ENCODE measurements around the gene KRT16.
"Not testable (repeated sequence)": the region's sequence is repeated elsewhere in the genome, so short reads cannot be mapped to it uniquely, and the experiment has no call there.

The KRT16 gene

GRCh38 chr17:41582061-41582968 is 30.3 kb downstream of the KRT16 start:
- not testable (repeated sequence) for DNase-seq (ENCODE audit: low spot score)

GRCh38 chr17:41581366-41582060 is 31.1 kb downstream of the KRT16 start:
- no peak for DNase-seq (ENCODE audit: low spot score)

GRCh38 chr17:41580687-41581365 is 31.7 kb downstream of the KRT16 start:
- peak; percentile 50 for DNase-seq (ENCODE audit: low spot score)

GRCh38 chr17:41580244-41580575 is 32.4 kb downstream of the KRT16 start:
- no peak for DNase-seq (ENCODE audit: low spot score)

- peak; percentile 85 for DNase-seq (ENCODE audit: low spot score)
Observed at GRCh38 chr17:41579484-41580243, 32.9 kb downstream of the KRT16 start.

DNA sequence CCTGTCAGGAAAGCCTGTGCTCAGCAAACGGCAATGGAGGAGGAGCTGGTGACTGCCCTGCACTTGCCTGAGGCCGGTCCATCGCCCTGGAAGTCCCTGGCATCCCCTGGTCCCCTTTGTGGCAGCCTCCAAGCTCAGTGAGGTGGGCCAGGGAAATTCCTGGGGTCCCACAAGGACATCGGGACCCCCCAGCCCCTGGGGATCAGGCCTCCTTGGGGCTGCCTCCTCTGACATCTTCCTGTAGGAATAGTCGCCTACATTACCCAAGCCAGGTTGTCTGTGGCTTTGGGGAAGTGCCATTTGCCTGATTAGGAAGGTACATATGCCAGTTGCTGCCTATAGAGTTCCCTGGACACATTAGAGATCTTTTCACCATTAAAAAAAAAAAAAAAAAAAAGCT is 33.6 kb downstream of the KRT16 start:
- DNase-seq (ENCODE audit: low spot score), result no peak

DNA sequence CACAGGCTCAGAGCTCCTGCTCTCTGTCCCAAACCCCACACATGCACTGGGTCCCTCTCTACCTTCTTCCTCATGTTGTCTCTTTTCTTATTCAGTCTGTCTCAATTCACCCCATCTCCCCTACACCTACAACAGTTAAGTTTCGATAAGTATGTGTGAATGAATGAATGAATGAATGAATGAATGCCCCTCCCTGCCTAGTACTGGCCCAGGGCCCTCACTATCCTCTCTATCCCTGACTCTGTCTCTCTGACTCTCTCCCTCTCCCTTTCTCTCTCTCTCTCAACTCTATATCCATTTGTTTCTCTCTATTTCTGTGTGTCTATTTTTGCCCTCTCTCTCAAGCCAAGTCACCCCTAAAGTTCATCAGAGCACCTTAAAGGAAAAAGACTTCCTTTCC is 34.0 kb downstream of the KRT16 start:
- DNase-seq (ENCODE audit: low spot score), result no peak

DNA sequence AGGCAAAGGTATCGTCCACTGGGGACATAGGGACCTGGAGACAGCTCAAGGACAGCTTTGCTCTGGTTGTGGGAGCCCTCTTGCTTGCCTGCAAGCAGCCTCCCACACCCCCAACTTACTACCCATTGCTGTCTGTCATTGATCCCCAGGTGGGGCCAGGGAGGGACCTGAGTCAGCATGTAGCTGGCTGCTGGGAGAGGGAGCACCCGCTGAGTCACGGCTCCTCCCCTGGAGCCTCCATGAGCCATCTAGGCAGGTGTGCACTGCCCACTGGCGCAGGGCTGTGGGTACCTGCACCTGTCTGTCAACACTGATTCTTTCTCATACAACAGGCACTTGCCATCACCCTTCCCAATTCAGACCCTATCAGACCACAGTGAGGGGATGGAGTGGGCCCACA is 35.8 kb downstream of the KRT16 start:
- not testable (repeated sequence) for DNase-seq (ENCODE audit: low spot score)

GRCh38 chr17:41575336-41575735 is 37.2 kb downstream of the KRT16 start:
- no peak for DNase-seq (ENCODE audit: low spot score)

DNA sequence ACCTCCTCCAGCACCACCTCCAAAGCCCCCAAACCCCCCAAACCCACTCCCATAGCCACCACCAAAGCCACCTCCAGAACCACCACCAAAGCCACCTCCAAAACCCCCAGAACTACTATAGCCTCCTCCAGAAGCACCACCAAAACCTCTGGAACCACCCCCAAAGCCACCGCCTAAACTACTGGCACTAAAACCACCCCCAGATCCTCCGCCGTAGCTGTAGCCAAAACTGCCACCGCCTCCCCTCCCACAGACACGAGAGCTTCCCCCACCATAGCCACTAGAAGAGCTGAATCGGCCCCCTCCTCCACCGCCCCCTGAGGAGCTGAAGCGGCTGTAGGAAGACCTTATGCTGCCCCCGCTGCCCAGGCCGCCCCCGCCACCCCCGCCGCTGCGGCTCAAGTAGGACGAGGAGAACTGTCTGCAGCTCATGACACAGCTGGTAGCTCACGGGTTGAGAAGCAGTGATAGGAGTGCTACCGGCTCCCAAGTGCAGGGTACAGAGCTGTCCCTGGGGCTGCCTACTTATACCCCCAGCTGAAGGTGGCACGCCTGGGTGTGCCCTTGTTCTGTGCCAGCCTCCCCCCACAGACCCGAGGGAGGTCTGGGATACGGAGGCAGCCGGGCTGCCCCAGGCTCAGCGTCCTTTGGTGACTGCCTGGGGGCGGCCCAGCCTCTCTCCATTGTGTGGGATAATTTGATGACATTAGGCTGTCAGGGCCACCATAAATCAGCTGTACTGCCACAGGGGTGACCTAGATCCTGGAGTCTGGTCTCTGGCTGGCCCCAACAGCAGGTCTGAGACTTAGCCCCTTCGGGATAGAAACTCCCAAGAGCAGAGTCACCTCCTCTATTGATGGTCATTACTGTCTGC is 40.8 kb downstream of the KRT16 start, which contains the start of gene KRT9:
Gene KRT9 (minus strand): TSS at position 499 of the 874 bp plus-strand sequence. CDS start 67 bp downstream, at position 432.
- no peak for DNase-seq (ENCODE audit: low spot score)

DNA sequence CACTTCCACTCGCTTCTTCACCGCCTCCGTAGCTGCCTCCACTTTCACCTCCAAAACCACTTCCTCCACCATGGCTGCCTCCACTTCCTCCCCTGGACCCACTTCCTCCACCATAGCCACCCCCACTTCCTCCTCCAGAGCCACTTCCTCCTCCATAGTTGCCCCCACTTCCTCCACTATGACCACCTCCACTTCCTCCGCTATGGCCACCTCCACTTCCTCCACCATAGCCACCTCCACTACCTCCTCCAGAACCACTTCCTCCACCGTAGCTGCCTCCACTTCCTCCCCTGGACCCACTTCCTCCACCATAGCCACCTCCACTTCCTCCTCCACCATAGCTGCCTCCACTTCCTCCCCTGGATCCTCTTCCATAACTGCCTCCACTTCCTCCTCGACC is 45.2 kb downstream of the KRT16 start:
- no peak for DNase-seq (ENCODE audit: low spot score)

DNA sequence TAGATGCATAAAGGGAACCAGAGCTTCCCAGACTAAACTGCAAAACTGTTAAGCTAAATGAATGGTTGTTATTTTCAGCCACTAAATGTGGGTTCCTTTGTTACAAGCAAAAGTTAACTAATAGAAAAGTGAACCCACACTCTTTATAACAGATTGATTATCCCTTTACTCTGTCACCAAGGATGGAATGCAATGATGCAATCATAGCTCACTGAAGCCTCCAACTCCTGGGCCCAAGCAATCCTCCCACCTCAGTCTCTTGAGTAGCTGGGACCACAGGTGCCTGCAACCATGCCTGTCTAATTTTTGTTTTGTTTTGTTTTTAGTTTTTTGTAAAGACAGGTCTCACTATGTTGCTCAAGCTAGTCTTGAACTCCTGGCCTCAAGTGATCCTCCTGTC is 47.2 kb downstream of the KRT16 start:
- no peak for DNase-seq (ENCODE audit: low spot score)

DNA sequence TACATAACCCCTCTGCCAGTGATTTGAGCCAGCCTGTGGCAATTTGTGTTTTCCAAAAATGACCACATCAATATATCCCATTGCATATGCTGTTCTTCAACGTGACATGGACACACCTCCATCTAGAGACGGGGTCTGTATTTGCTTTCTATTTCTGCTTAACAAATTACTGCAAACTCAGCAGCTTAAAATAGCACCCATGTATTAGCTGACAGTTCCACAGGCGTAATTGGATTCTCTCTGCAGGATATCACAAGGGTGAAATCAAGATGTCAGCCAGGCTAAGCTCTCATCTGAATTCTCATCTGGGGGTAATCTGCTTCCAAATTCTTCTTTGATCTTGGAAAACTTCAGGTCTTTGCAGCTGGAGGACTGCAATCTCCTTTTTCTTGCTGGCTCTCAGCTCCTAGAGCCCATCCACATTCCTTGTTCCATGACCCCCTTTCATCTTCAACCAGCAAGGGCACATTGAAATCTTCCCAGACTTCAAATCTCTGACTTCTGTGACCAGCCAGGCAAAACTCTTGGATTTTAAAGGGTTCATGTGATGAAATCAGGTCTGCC is 48.9 kb downstream of the KRT16 start:
- DNase-seq (ENCODE audit: low spot score), result no peak

- no peak for DNase-seq (ENCODE audit: low spot score)
Observed at GRCh38 chr17:41561554-41561953, 51.0 kb downstream of the KRT16 start.
